ENCODE measurements around the gene ADGRL3.

Gene ADGRL3

GRCh38 chr4:61485056-61485455 is 284.9 kb downstream of the ADGRL3 start:
- H3K4me1 ChIP-seq (ENCODE audit: control insufficient read depth, insufficient read depth, low read length): no peaks in the 10 kb centered on the region; the same call in 1 of the 2 replicates
- CTCF ChIA-PET: no interaction called here
- H3K4me3 ChIP-seq (ENCODE audit: low read depth, low read length): no peak overlapping the region
- H3K36me3 ChIP-seq (ENCODE audit: control insufficient read depth in 2 of 2, insufficient read depth in 1 of 2, low read length in 2 of 2): no peaks in the 10 kb centered on the region
- H3K27ac ChIP-seq (ENCODE audit: extremely low read depth, low read depth, low read length): no peak overlapping the region
- no peaks in the 10 kb centered on the region for H3K9me3 ChIP-seq (ENCODE audit: control insufficient read depth, insufficient read depth, low read depth, low read length)
- TF ChIP-seq ZNF555 (tag by site-specific recombination; conservative IDR thresholded peaks at IDR 0.05) (no peak), TCF7L2 (IDR thresholded peaks at IDR 0.05; ENCODE audit: borderline replicate concordance, low read depth, low read length) (no peak), ZNF623 (tag by site-specific recombination; IDR thresholded peaks at IDR 0.05) (no peak), ZBTB10 (tag by site-specific recombination; IDR thresholded peaks at IDR 0.05) (no peak), ZNF664 (tag by site-specific recombination; IDR thresholded peaks at IDR 0.05) (no peak), ZNF585B (tag by site-specific recombination; IDR thresholded peaks at IDR 0.05) (no peak), ZNF792 (tag by site-specific recombination; IDR thresholded peaks at IDR 0.05) (no peak), ZNF596 (tag by site-specific recombination; IDR thresholded peaks at IDR 0.05) (no peak), ZBTB17 (tag by site-specific recombination; IDR thresholded peaks at IDR 0.05) (no peak), ZNF19 (tag by site-specific recombination; IDR thresholded peaks at IDR 0.05; ENCODE audit: low read depth) (no peak), ZNF132 (tag by site-specific recombination; IDR thresholded peaks at IDR 0.05; ENCODE audit: borderline replicate concordance) (no peak), ZNF239 (tag by site-specific recombination; IDR thresholded peaks at IDR 0.05) (no peak), ZNF202 (tag by site-specific recombination; IDR thresholded peaks at IDR 0.05; ENCODE audit: borderline replicate concordance) (no peak)
- POLR2A ChIA-PET: no interaction called here

- CTCF ChIA-PET: no interaction called here
- POLR2A ChIA-PET: no interaction called here
- no peaks in the 10 kb centered on the region for H3K9me3 ChIP-seq (ENCODE audit: control insufficient read depth, insufficient read depth, low read depth, low read length)
Observed at GRCh38 chr4:61489927-61490326, 289.8 kb downstream of the ADGRL3 start.

More at GRCh38 chr4:61489927-61490326, 289.8 kb downstream of the ADGRL3 start:
- Histone ChIP-seq H3K36me3 (ENCODE audit: control insufficient read depth in 2 of 2, insufficient read depth in 1 of 2, low read length in 2 of 2) (no peaks in the 10 kb centered on the region), H3K27ac (ENCODE audit: extremely low read depth, low read depth, low read length) (no peak overlapping the region), H3K4me1 (ENCODE audit: control insufficient read depth, insufficient read depth, low read length) (no peaks in the 10 kb centered on the region), H3K4me3 (ENCODE audit: low read depth, low read length) (no peak overlapping the region)
- TF ChIP-seq ZNF624 (tag by site-specific recombination; IDR thresholded peaks at IDR 0.05): no peak
- no peak for TF ChIP-seq ZNF792 (tag by site-specific recombination; IDR thresholded peaks at IDR 0.05)
- no peak for TF ChIP-seq ZNF398 (tag by site-specific recombination; IDR thresholded peaks at IDR 0.05)
- no peak for TF ChIP-seq ZNF704 (tag by site-specific recombination; IDR thresholded peaks at IDR 0.05)
- TF ChIP-seq ZNF747 (tag by site-specific recombination; IDR thresholded peaks at IDR 0.05): no peak
- TF ChIP-seq ZNF654 (tag by site-specific recombination; IDR thresholded peaks at IDR 0.05; ENCODE audit: low read depth): no peak
- no peak for TF ChIP-seq ZNF362 (tag by site-specific recombination; IDR thresholded peaks at IDR 0.05)
- TF ChIP-seq PRDM1 (tag by site-specific recombination; IDR thresholded peaks at IDR 0.05): no peak
- TF ChIP-seq BCL6B (tag by site-specific recombination; IDR thresholded peaks at IDR 0.05): no peak
- no peak for TF ChIP-seq ZNF776 (tag by site-specific recombination; IDR thresholded peaks at IDR 0.05; ENCODE audit: borderline replicate concordance)
- TF ChIP-seq GLI4 (tag by site-specific recombination; IDR thresholded peaks at IDR 0.05): no peak
- TF ChIP-seq ZNF555 (tag by site-specific recombination; conservative IDR thresholded peaks at IDR 0.05): no peak
- no peak for TF ChIP-seq ZBTB21 (tag by site-specific recombination; IDR thresholded peaks at IDR 0.05)
- no peak for TF ChIP-seq ZNF266 (tag by site-specific recombination; IDR thresholded peaks at IDR 0.05; ENCODE audit: low read depth)
- no peak for TF ChIP-seq SP2 (tag by site-specific recombination; IDR thresholded peaks at IDR 0.05)

Data from HEK293 (cell line).